A673 (cell line): Measurements from ENCODE around the gene MIS18A.

Source experiments
- CTCF ChIP-seq: fragments of 300-800, 200-600 bp; sonication (generic); conservative IDR thresholded peaks from 2 replicates; pipeline ENCODE4 v1.5.1; 2017; ENCODE audit warnings: low read depth, mild to moderate bottlenecking, antibody characterized with exemption, low read length, moderate library complexity, mixed read lengths
- EZH2 ChIP-seq: fragments of 200-600 bp; sonication (generic); IDR thresholded peaks from 2 replicates; pipeline ENCODE4 v1.6.1; 2017; ENCODE audit warnings: borderline replicate concordance, low read depth, mild to moderate bottlenecking, mixed read lengths, antibody characterized with exemption, low read length; ENCODE audit not compliant: poor library complexity, severe bottlenecking

DNA sequence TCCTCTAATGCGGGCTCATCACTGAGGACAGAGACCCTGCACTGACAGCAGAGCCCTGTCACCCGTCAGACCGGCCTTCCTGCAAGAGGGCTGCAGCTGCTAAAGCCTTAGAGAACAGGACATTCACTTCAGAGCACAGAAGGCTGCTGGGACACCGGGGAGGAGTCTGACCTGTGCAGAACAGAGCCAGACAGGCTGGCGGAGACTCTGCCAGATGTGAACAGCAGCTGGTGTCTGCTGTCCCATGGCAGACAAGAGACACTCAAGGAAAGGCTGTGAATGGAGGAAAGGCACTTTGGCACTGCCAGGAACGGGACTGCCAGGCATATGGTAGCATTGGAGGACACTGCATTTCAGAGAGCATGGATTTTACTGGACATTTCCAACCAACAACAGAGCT is 41.2 kb upstream of the MIS18A start:
- TF ChIP-seq CTCF (no peak), EZH2 (no peak)
